Esophagus muscularis mucosa (tissue), 3 donors: Measurements from ENCODE around the gene PRKAG2.

ENCODE experiments used
- POLR2AphosphoS5 ChIP-seq, 2 donors: sonication (generic); formaldehyde crosslinking; IDR thresholded peaks; one replicate each; pipeline ENCODE4 v1.6.1; 2017; ENCODE audit warnings: antibody characterized with exemption in 2 of 2
- TF ChIP-seq, protein P1 (sequence below), 3 experiments: fragments of 200-600 bp in 2 of 3; fragments of 450-650 bp in 1 of 3; sonication (generic) in 2 of 3; IDR thresholded peaks; one replicate each; pipeline ENCODE4 v1.5.1; 2017 to 2019; ENCODE audit warnings: antibody characterized with exemption in 3 of 3, mild to moderate bottlenecking in 2 of 3, moderate library complexity in 1 of 3

DNA sequence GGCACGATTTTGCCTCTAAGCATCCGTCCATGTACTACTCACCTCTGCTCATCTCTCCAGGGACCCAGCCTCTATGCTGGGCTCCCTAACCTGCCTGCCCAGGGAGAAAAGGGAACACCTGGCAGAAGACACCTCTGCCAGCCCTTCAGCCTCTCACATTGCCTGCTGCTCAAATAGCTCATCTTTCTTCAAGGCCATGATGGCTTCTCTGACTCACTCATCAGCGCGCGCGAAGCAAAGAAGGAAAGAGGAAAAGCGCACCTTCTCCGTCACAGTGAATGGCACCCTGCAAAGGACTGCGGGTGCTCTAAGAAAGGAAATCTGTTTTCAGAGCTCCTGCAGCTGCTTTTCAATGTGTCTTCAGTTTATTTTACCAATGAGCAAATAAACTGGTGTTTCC is 174.0 kb downstream of the PRKAG2 start:
- TF ChIP-seq, protein P1, sequence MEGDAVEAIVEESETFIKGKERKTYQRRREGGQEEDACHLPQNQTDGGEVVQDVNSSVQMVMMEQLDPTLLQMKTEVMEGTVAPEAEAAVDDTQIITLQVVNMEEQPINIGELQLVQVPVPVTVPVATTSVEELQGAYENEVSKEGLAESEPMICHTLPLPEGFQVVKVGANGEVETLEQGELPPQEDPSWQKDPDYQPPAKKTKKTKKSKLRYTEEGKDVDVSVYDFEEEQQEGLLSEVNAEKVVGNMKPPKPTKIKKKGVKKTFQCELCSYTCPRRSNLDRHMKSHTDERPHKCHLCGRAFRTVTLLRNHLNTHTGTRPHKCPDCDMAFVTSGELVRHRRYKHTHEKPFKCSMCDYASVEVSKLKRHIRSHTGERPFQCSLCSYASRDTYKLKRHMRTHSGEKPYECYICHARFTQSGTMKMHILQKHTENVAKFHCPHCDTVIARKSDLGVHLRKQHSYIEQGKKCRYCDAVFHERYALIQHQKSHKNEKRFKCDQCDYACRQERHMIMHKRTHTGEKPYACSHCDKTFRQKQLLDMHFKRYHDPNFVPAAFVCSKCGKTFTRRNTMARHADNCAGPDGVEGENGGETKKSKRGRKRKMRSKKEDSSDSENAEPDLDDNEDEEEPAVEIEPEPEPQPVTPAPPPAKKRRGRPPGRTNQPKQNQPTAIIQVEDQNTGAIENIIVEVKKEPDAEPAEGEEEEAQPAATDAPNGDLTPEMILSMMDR (IDR thresholded peaks at IDR 0.05), result no peak
- no peak for TF ChIP-seq POLR2AphosphoS5 (IDR thresholded peaks at IDR 0.05)
